Endometrial microvascular endothelial cells (primary cell): ENCODE measurements around the gene MLXIPL. TPM values are rescaled to one million over a fixed set of nuclear protein-coding genes. Genes with fewer than 3 reads are reported as not detected.
"Not testable (repeated sequence)": the region's sequence is repeated elsewhere in the genome, so short reads cannot be mapped to it uniquely, and the experiment has no call there.

Source experiments
- in situ Hi-C: cut with HindIII; loops from 2 replicates; pipeline ENCODE4 v1.10.0; 2017; ENCODE audit warnings: low sequenced_read_pairs, low pct_unique_long_range_greater_than_20kb; ENCODE audit errors: inconsistent ontology term
- total RNA-seq: library from RNA; depleted of rRNA; stranded (reverse); fragments of >200 nt; gene quantifications from one replicate; pipeline ENCODE4 v1.2.3, GENCODE V29; 2015; ENCODE audit errors: inconsistent ontology term

The MLXIPL gene
- total RNA-seq, 1 donor from 2014 or later = not detected

- in situ Hi-C loops = no loop called here
Observed at GRCh38 chr7:73593207-73594045, 30.9 kb downstream of the MLXIPL start.

GRCh38 chr7:73586911-73587310 is 37.4 kb downstream of the MLXIPL start:
- in situ Hi-C loops = no loop called here

DNA sequence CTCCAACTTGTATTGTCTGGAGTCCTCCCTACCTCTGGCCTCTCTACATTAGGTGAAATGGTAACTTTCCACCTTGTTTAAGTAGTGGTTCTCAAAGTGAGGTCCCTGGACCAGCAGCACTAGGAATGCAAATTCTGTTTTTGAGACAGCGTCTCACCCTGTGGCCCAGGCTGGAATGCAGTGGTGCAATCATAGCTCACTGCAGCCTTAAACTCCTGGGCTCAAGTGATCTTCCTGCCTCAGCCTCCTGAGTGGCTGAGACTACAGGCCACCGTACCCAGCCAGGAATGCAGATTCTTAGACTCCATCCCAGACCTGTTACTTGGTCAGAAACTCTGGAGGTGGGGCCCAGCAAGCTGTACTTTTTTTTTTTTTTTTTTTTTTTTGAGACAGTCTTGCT is 39.1 kb downstream of the MLXIPL start:
- in situ Hi-C loops = no loop called here

GRCh38 chr7:73582664-73583202 is 41.6 kb downstream of the MLXIPL start:
- in situ Hi-C loops = no loop called here

GRCh38 chr7:73581006-73581405 is 43.3 kb downstream of the MLXIPL start:
- in situ Hi-C loops = not testable (repeated sequence)

DNA sequence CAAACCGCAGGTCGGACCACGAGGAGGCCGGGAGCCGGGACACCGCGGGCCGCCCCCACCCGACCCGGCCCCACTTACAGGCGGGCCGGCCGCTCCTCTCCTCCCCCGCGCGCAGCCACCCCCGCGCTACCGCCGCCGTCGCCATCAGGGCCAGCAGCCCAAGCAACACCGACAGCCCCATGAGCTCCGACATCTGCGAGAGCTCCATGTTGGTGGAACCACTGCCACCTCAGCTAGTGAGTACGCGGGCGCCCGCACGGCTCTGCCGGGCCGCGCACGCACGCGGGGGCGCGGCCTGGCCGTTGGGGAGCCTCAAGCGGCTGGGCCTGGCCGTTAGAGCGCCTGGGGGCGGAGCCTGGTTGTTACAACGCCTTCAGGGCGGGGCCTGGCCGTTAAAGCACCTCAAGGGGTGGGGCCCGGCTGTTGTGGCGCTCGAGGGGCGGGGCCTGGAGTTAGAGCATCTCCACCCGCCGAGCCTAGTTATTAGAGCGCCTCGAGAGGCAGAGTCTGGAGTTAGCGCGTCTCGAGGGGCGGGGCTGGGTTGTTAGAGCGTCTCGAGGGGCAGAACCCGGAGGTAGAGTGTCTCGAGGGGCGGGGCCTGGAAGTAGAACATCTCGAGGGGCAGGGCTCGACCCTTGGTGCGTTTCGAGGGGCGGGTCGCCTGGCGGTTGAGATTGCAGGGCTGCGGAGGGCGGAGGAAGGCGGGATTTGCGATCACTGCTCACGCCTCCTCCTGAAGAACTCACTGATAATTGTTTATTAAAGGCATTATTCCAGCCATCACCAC is 45.8 kb downstream of the MLXIPL start, which contains the start of gene TBL2:
Gene TBL2, minus strand, starts transcription at position 238 of the 787 bp plus-strand sequence. Its CDS starts 30 bp downstream, at position 208.
- in situ Hi-C loops = no loop called here

DNA sequence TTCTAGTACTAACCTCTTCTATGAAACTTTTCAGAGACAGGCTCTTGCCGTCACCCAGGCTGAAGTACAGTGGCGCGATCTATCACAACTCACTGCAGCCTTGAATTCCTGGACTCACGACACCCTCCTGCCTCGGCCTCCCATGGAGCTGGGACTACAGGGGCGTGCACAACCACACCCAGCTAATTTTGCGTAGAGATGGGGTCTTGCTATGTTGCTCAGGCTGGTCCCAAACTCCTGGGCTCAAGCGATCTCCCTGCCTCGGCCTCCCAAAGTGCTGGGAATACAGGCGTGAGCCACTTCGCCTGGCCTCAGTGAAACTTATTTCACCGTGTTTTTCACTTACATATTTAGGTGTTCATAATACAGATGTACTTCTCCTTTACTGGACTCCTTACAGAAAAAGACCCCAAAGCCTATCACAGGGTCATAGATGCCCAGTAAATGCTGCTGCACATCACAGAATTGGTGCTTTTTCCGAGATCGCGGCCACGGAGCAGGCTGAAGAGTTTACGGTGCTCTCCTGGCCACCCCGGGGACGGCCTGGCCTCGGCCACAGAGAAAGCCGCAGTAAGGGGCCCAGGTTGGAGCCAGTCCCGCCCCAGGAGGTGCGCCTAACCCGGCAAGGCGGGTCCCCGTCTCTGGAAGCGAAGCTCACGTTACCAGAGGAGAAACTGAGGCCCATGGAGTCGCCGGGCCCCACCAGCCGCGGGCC is 46.5 kb downstream of the MLXIPL start:
- in situ Hi-C loops = no loop called here

GRCh38 chr7:73573791-73574190 is 50.5 kb downstream of the MLXIPL start:
- in situ Hi-C loops = no loop called here

GRCh38 chr7:73573276-73573675 is 51.0 kb downstream of the MLXIPL start:
- in situ Hi-C loops = no loop called here

- in situ Hi-C loops = no loop called here
Observed at GRCh38 chr7:73572767-73573186, 51.5 kb downstream of the MLXIPL start.

- in situ Hi-C loops = no loop called here
Observed at GRCh38 chr7:73570977-73571376, 53.3 kb downstream of the MLXIPL start.

- in situ Hi-C loops = no loop called here
Observed at GRCh38 chr7:73570521-73570920, 53.8 kb downstream of the MLXIPL start.

- in situ Hi-C loops = no loop called here
Observed at GRCh38 chr7:73569042-73569608, 55.2 kb downstream of the MLXIPL start.

- in situ Hi-C loops = no loop called here
Observed at GRCh38 chr7:73567846-73568685, 56.3 kb downstream of the MLXIPL start.

GRCh38 chr7:73567140-73567539 is 57.2 kb downstream of the MLXIPL start:
- in situ Hi-C loops = no loop called here

DNA sequence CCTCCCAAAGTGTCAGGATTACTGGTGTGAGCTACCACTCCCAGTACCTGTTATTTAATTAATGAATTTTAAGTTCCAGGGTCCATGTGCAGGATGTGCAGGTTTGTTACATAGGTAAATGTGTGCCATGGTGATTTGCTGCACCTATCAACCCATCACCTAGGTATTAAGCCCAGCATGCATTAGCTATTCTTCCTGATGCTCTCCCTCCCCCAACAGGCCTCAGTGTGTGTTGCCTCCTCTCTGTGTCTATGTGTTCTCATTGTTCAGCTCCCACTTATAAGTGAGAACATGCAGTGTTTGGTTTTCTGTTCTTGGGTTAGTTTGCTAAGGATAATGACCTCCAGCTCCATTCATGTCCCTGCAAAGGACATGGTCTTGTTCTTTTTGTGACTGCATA is 57.9 kb downstream of the MLXIPL start:
- in situ Hi-C loops = not testable (repeated sequence)

GRCh38 chr7:73565675-73566340 is 58.5 kb downstream of the MLXIPL start:
- in situ Hi-C loops = no loop called here
